ENCODE measurements around the gene PSG1. TPM values are rescaled to one million over a fixed set of nuclear protein-coding genes. Genes with fewer than 3 reads are reported as not detected.
A peak's percentile ranks its signal among the peaks of the same experiment; 100 is the strongest.
"Not testable (repeated sequence)": the region's sequence is repeated elsewhere in the genome, so short reads cannot be mapped to it uniquely, and the experiment has no call there.

The PSG1 gene
- total and polyA plus RNA-seq, 8 donors = not detected

DNA sequence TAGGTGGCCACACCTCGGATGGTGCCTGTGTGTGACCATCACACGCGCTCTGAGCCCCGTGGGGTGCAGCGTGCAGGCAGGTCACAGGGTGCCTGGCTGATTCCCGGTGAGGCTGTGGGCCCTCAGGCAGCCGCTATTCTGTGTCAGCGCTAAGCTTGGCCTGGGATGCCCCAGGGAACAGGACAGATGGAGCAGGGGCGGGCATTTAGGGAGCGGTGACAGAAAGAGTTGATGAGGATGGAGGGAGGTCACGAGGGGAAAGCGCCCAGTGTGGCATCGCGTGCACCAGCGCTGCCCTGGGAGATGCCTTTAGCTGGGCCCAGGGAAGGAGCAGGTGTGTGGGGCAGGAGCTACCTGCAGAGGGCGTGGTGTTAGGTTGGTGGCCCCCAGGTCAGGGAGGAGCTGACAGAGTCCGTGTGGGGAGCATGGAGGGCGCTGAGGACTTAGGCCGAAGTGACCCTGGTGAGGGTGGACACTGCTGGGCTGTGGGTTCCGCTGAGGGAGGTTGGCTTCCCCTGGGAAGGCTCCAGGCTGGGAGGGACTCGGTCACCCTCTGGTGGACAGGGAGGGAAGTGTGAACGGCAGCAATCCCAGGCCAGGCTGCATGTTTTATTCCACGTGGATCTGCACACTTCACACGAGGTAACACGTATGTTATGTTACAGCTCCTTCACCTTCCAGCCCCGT, 39.7 kb upstream of the PSG1 start:
- ATAC-seq; H3K27me3 ChIP-seq; H3K27ac ChIP-seq; H3K9me3 ChIP-seq; H3K36me3 ChIP-seq; FAIRE-seq; H3K4me3 ChIP-seq; intact Hi-C loops (cut with DNase I); H3K4me1 ChIP-seq; DNase-seq: not testable (repeated sequence)
- TF ChIP-seq, protein P1, sequence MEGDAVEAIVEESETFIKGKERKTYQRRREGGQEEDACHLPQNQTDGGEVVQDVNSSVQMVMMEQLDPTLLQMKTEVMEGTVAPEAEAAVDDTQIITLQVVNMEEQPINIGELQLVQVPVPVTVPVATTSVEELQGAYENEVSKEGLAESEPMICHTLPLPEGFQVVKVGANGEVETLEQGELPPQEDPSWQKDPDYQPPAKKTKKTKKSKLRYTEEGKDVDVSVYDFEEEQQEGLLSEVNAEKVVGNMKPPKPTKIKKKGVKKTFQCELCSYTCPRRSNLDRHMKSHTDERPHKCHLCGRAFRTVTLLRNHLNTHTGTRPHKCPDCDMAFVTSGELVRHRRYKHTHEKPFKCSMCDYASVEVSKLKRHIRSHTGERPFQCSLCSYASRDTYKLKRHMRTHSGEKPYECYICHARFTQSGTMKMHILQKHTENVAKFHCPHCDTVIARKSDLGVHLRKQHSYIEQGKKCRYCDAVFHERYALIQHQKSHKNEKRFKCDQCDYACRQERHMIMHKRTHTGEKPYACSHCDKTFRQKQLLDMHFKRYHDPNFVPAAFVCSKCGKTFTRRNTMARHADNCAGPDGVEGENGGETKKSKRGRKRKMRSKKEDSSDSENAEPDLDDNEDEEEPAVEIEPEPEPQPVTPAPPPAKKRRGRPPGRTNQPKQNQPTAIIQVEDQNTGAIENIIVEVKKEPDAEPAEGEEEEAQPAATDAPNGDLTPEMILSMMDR (IDR thresholded peaks at IDR 0.05) = peak in 2 of 4 donors; percentile 8 to 11
- WGBS, 2 donors = 55 to 68% methylated on average over 25 to 26 of the region's 26 CpGs

DNA sequence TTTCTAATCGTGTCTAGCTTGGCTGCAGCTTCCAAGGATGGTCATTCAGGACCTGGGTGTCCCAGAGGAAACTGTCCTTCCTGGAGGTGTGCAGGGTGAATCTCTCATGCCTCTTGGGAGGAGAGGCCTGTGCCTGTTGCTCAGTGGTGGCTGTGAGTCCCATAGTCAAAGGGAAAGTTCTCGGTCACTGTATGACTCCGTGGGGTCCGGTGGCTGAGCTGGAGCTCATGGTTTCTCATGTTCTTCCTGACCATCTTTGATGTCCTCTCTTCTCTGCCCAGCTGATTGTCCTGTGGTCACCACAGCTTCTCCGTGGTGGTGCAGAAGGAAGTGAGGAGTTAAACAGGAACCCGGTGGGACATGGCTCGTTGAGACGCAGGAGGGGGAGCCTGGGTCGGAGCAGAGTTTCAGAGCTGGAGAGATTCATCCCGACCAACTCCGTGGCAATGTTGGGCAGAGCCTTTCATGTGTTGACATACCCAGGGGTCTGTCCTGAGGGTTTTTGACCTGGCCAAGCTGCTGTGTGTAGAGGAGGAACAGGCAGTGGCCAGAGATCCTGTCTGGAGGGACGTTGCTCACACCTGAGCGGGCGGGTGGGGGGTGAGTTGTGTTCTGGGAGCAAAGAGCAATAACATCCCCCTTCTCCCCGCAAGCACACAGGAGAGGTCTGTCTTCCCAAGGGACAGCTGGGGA, 39.0 kb upstream of the PSG1 start:
- H3K27me3 ChIP-seq; H3K4me1 ChIP-seq; FAIRE-seq; H3K4me3 ChIP-seq; ATAC-seq; H3K27ac ChIP-seq; DNase-seq; H3K9me3 ChIP-seq; H3K36me3 ChIP-seq; intact Hi-C loops (cut with DNase I): not testable (repeated sequence)
- WGBS, 2 donors = 53 to 82% methylated on average over 15 of the region's 15 CpGs

DNA sequence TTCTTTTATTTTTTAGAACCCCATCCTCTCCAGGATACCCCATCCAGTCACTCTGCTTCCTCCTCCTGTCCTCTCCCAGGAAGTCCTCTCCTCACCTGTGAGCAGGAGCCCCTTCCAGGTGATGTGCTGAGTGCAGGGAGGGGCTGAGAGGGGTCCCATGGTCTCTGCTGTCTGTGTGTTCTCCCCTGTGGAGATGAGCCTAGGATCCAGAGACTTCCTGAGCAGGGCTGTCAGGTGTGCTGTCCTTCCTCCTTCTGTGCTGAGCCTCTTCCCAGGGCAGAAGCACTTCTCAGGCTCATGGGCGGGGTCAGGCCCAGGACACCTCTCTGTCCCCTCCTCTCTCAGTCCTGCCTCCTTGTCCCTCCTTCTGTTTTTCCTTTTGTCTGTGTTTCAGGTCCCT, 38.1 kb upstream of the PSG1 start, which contains the start of gene PSG6:
Gene PSG6 (minus strand): TSS at position 261 of the 400 bp plus-strand sequence. CDS start 102 bp downstream, at position 159.
- H3K9me3 ChIP-seq; DNase-seq; H3K27ac ChIP-seq; H3K36me3 ChIP-seq; H3K27me3 ChIP-seq; intact Hi-C loops (cut with DNase I); FAIRE-seq; H3K4me1 ChIP-seq; H3K4me3 ChIP-seq; ATAC-seq: not testable (repeated sequence)
- 44 to 77% methylated on average over 1 of the region's 1 CpG for WGBS, 2 donors

DNA sequence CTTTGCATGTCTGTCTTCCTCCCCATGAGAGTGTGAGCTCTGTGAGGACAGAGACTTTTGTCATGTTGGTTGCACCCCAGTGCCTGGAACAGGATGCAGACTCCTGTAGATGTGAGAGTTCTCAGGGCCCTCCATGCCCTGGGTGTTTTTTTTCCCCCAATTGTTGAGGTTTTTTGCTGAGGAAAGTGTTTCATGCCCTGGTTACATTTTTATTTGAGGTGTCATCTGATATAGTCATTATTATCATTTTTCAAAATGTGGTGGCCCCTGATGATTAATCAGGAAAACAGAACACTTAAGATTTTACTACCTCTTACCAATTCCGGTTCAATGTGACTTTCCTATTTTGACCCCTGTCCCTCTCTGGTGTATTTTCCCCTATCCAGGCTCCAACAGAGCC, 37.4 kb upstream of the PSG1 start:
- H3K27me3 ChIP-seq; H3K27ac ChIP-seq; intact Hi-C loops (cut with DNase I); ATAC-seq; DNase-seq; H3K9me3 ChIP-seq; H3K4me3 ChIP-seq; H3K4me1 ChIP-seq; FAIRE-seq; H3K36me3 ChIP-seq: not testable (repeated sequence)
- WGBS, 2 donors = 51 to 81% methylated on average over 1 of the region's 1 CpG

DNA sequence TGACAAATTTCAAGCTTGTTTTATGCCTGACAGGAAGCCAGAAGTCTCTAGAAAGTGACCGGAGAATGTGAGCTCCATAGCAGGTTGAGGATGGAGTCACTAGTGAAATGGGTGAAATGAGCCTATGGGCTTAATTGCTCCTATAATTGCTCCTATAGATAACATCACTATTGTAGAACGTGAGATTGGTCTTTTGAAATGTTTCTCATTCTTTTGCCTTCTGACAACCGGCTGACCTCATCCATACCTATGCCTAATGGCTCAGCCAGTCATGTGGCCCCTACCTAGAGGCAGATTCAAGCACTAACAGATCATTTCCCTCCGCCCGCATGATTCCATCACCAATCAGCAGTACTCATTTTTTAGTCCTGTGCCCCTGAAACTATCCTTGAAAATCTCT, 34.0 kb upstream of the PSG1 start:
- H3K4me3 ChIP-seq; H3K27ac ChIP-seq; ATAC-seq; FAIRE-seq; intact Hi-C loops (cut with DNase I); DNase-seq; H3K36me3 ChIP-seq; H3K27me3 ChIP-seq; H3K4me1 ChIP-seq; H3K9me3 ChIP-seq: not testable (repeated sequence)
- 68 to 71% methylated on average over 5 of the region's 5 CpGs for WGBS, 2 donors

DNA sequence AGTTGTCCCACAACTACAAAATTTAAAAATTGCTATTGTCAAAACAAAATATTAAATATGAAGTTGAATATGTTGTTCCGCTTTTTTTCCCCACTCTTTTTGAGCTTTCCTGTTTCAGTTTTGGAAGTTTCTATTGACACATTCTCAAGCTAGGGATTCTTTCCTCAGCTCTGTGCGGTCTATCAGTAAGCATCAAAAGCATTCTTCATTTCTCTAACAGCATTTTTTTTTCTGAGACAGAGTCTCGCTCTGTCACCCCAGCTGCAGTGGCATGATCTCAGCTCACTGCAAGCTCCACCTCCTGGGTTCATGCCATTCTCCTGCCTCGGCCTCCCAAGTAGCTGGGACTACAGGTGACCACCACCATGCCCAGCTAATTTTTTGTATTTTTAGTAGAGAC, 33.4 kb upstream of the PSG1 start:
- WGBS, 2 donors = 67 to 71% methylated on average over 4 of the region's 4 CpGs
- FAIRE-seq; H3K27ac ChIP-seq; ATAC-seq; H3K27me3 ChIP-seq; H3K36me3 ChIP-seq; H3K4me1 ChIP-seq; intact Hi-C loops (cut with DNase I); H3K4me3 ChIP-seq; H3K9me3 ChIP-seq; DNase-seq: not testable (repeated sequence)

DNA sequence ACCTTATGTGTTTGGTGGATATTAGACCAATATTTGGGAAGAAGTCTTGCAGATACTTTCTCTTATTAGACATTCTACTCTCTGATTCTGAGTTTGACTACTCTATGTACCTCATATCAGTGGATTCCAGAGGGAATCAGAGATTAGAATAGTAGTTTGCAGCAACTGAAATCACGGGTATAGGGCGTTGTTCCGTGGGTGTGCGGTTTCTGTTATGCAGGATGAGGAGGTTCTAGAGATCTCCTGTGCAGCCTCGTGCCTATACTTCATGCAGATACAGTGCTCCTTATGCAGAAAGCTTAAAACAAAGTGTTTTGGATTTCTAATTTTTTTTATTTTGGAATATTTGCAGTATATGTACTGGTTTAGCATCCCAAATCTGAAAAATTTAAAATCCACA, 32.2 kb upstream of the PSG1 start:
- H3K4me3 ChIP-seq; H3K27ac ChIP-seq; intact Hi-C loops (cut with DNase I); ATAC-seq; DNase-seq; FAIRE-seq; H3K9me3 ChIP-seq; H3K27me3 ChIP-seq; H3K4me1 ChIP-seq; H3K36me3 ChIP-seq: not testable (repeated sequence)
- WGBS, 2 donors = 57 to 61% methylated on average over 5 of the region's 5 CpGs

DNA sequence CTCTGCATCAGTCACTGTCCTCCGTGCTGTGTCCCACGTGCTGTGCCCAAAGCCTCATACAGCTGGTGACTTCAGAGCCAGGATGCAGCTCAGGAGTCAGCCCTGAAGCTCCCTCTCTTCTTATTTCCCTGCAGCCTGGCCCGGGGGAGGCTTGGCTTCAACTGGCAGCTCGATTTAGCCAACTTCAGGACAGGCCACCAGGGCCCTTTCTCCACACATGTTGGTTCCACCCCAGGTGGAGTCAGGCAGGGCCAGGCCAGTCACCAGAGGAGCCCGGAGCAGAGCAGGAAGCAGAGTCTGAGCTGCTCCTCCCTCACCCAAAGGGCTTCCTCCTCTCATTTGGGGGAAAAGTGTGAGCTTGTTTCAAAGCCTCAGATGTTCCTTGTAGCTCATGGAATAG, 26.6 kb upstream of the PSG1 start:
- H3K9me3 ChIP-seq; H3K36me3 ChIP-seq; intact Hi-C loops (cut with DNase I); FAIRE-seq; H3K4me1 ChIP-seq; H3K27ac ChIP-seq; H3K27me3 ChIP-seq; ATAC-seq; DNase-seq; H3K4me3 ChIP-seq: not testable (repeated sequence)
- WGBS, 2 donors = 41 to 45% methylated on average over 5 of the region's 5 CpGs

DNA sequence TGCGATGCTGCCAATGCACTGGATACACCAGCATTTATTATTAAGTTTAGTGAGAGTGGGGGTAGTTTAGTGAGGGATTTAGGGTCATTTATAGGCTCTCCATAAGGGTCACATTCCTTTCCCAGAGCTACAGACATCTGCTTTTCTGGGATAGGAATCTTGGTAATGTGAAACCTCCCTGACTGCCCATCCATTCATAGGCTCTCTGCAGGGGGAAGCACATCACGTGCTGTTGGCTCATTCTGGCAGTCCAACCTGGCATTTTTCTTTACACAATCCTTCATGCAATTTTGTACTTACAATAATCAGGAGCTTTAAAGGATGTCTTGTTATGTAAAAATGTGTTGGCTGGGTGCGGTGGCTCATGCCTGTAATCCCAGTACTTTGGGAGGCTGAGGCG, 21.0 kb upstream of the PSG1 start:
- H3K36me3 ChIP-seq; H3K4me3 ChIP-seq; H3K4me1 ChIP-seq; FAIRE-seq; H3K9me3 ChIP-seq; H3K27me3 ChIP-seq; DNase-seq; intact Hi-C loops (cut with DNase I); ATAC-seq; H3K27ac ChIP-seq: not testable (repeated sequence)
- WGBS, 2 donors = 61 to 68% methylated on average over 4 of the region's 4 CpGs

DNA sequence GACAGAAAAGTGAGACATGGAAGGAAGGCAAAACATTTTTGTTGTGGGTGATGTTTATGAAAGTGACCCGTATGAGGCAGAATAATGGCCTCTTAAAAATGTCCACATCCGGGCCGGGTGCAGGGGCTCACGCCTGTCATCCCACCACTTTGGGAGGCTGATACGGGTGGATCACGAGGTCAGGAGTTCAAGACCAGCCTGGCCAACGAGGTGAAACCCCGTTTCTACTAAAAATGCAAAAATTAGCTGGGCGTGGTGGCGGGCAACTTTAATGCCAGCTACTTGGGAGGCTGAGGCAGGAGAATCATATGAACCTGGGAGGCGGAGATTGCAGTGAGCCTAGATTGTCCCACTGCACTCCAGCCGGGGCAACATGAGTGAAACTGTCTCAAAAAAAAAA, 20.2 kb upstream of the PSG1 start:
- FAIRE-seq; intact Hi-C loops (cut with DNase I); ATAC-seq; H3K36me3 ChIP-seq; H3K4me3 ChIP-seq; H3K9me3 ChIP-seq; H3K27ac ChIP-seq; H3K4me1 ChIP-seq; H3K27me3 ChIP-seq; DNase-seq: not testable (repeated sequence)
- 52 to 68% methylated on average over 12 of the region's 12 CpGs for WGBS, 2 donors

DNA sequence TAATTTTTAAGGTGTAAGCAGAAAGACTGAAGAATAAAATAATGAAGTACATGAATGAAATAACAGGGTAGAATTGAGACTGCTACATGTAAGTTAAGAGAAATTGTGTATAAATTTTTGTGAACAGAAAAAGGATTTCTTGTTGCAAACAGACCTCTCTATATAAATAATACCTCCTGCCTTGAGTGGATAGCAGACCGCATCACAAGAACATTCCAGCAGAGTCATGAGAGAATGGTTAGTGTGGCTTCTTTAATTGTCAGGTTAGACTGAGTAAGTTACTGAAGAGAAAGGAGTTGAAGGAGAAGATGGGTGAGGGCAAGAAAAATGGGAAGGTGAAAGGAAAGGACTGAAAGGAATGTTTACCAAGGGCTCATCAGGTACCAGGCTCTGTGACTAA, 19.6 kb upstream of the PSG1 start:
- DNase-seq; FAIRE-seq; H3K9me3 ChIP-seq; H3K27me3 ChIP-seq; ATAC-seq; H3K27ac ChIP-seq; intact Hi-C loops (cut with DNase I); H3K36me3 ChIP-seq; H3K4me1 ChIP-seq; H3K4me3 ChIP-seq: not testable (repeated sequence)
- WGBS, 2 donors = 60 to 79% methylated on average over 1 of the region's 1 CpG

All from pancreas (tissue), 10 donors.